ENCODE measurements around the gene CDK14. TPM values are rescaled to one million over a fixed set of nuclear protein-coding genes. Genes with fewer than 3 reads are reported as not detected.

The CDK14 gene
- total RNA-seq, 2 donors from 2014 or later = 8.7 to 13.4 TPM

GRCh38 chr7:90877201-90877600, 281.1 kb downstream of the CDK14 start:
- no peaks in the 10 kb centered on the region for H3K4me1 ChIP-seq (ENCODE audit: control insufficient read depth, insufficient read depth, low read length)
- no peaks in the 10 kb centered on the region for H3K27me3 Mint-ChIP-seq (ENCODE audit: insufficient read depth)
- H3K27ac ChIP-seq (ENCODE audit: low read depth, low read length) = no peak overlapping the region
- peaks cover 9% of the 10 kb centered on the region for H3K9me3 ChIP-seq (ENCODE audit: control insufficient read depth, low read length)
- no peak for DNase-seq
- no peaks in the 10 kb centered on the region for H3K9me3 Mint-ChIP-seq
- H3K27ac Mint-ChIP-seq = no peak overlapping the region
- H3K9ac ChIP-seq (ENCODE audit: extremely low read depth, low read length, poor library complexity, severe bottlenecking) = no peak overlapping the region
- 83% methylated on average over 1 of the region's 2 CpGs; no CpG with 5 or more reads in 1 of the 2 experiments for WGBS, 2 experiments (ENCODE audit: insufficient coverage in 1 of 2, insufficient read length in 1 of 2)
- no peaks in the 10 kb centered on the region for H3K27me3 ChIP-seq (ENCODE audit: control insufficient read depth, insufficient read depth, low read length, poor library complexity, severe bottlenecking)
- no peaks in the 10 kb centered on the region for H3K36me3 ChIP-seq (ENCODE audit: control insufficient read depth, insufficient read depth, low read length)
- no peak overlapping the region for H3K4me3 ChIP-seq (ENCODE audit: low read length)
- H3K4me3 Mint-ChIP-seq = no peak overlapping the region
- H3K36me3 Mint-ChIP-seq (ENCODE audit: low read depth) = no peaks in the 10 kb centered on the region
- TF ChIP-seq CTCF (conservative IDR thresholded peaks at IDR 0.05) = no peak
- peaks cover 2% of the 10 kb centered on the region for H3K4me1 Mint-ChIP-seq

- H3K4me3 ChIP-seq (ENCODE audit: low read length) = no peak overlapping the region
- H3K9me3 Mint-ChIP-seq = no peaks in the 10 kb centered on the region
- peaks cover 8% of the 10 kb centered on the region for H3K4me1 Mint-ChIP-seq
- no peaks in the 10 kb centered on the region for H3K27me3 Mint-ChIP-seq (ENCODE audit: insufficient read depth)
- H3K9ac ChIP-seq (ENCODE audit: extremely low read depth, low read length, poor library complexity, severe bottlenecking) = no peak overlapping the region
- no peaks in the 10 kb centered on the region for H3K36me3 ChIP-seq (ENCODE audit: control insufficient read depth, insufficient read depth, low read length)
- DNase-seq = peak; percentile 82
- H3K9me3 ChIP-seq (ENCODE audit: control insufficient read depth, low read length) = peaks cover 9% of the 10 kb centered on the region
- no peak for TF ChIP-seq CTCF (conservative IDR thresholded peaks at IDR 0.05)
- H3K27ac Mint-ChIP-seq = no peak overlapping the region
- no peaks in the 10 kb centered on the region for H3K36me3 Mint-ChIP-seq (ENCODE audit: low read depth)
- H3K4me1 ChIP-seq (ENCODE audit: control insufficient read depth, insufficient read depth, low read length) = no peaks in the 10 kb centered on the region
- no peaks in the 10 kb centered on the region for H3K27me3 ChIP-seq (ENCODE audit: control insufficient read depth, insufficient read depth, low read length, poor library complexity, severe bottlenecking)
- no peak overlapping the region for H3K4me3 Mint-ChIP-seq
- WGBS, 2 experiments (ENCODE audit: insufficient coverage in 1 of 2, insufficient read length in 1 of 2) = 66 to 89% methylated on average over 3 of the region's 3 CpGs
- H3K27ac ChIP-seq (ENCODE audit: low read depth, low read length) = no peak overlapping the region
Observed at GRCh38 chr7:90879924-90880323, 283.8 kb downstream of the CDK14 start.

- H3K9me3 ChIP-seq (ENCODE audit: control insufficient read depth, low read length) = no peaks in the 10 kb centered on the region
- Mint-ChIP-seq H3K27ac (no peak overlapping the region), H3K4me3 (no peak overlapping the region), H3K36me3 (ENCODE audit: low read depth) (no peaks in the 10 kb centered on the region), H3K9me3 (no peaks in the 10 kb centered on the region), H3K4me1 (peaks cover 8% of the 10 kb centered on the region), H3K27me3 (ENCODE audit: insufficient read depth) (no peaks in the 10 kb centered on the region)
- H3K4me1 ChIP-seq (ENCODE audit: control insufficient read depth, insufficient read depth, low read length) = no peaks in the 10 kb centered on the region
- no peak overlapping the region for H3K4me3 ChIP-seq (ENCODE audit: low read length)
- no peaks in the 10 kb centered on the region for H3K36me3 ChIP-seq (ENCODE audit: control insufficient read depth, insufficient read depth, low read length)
- TF ChIP-seq CTCF (conservative IDR thresholded peaks at IDR 0.05) = no peak
- no peak overlapping the region for H3K27ac ChIP-seq (ENCODE audit: low read depth, low read length)
- no peak for DNase-seq
- WGBS, 2 experiments (ENCODE audit: insufficient coverage in 1 of 2, insufficient read length in 1 of 2) = 90 to 100% methylated on average over 2 of the region's 2 CpGs
- H3K27me3 ChIP-seq (ENCODE audit: control insufficient read depth, insufficient read depth, low read length, poor library complexity, severe bottlenecking) = no peaks in the 10 kb centered on the region
- no peak overlapping the region for H3K9ac ChIP-seq (ENCODE audit: extremely low read depth, low read length, poor library complexity, severe bottlenecking)
Observed at GRCh38 chr7:90886416-90886815, 290.3 kb downstream of the CDK14 start.
